MM.1S (cell line): ENCODE results near the gene SUPT3H.

Experiments
- CTCF ChIP-seq: fragments of 300-600 bp; sonication (generic); IDR thresholded peaks from 2 replicates; pipeline ENCODE4 v1.5.1; 2016; ENCODE audit warnings: antibody characterized with exemption, low read length, mixed read lengths
- EZH2phosphoT487 ChIP-seq: fragments of 300-600 bp; sonication (generic); IDR thresholded peaks from 2 replicates; pipeline ENCODE4 v1.6.1; 2018; ENCODE audit warnings: antibody characterized with exemption, low read length

DNA sequence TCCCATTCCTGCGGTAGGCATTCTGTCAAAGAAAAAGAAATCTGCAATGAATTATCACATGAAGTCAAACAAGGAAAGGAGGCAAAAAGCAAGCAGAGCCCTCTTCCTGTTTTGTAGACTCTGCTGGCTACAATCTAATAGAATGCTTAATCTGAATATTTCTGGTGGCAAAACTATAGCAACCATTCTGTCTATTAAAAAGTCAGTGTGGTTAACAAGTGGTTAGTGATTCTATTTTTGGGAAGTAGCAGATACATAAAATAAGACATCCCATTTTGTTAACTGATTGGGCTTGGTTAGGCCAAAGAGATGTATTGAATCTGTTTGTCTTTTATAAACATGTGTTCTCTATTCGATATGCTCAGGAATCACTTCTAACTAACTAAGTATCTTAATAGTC lies 547.9 kb downstream of the SUPT3H start:
- TF ChIP-seq CTCF (no peak), EZH2phosphoT487 (no peak)
